Upper lobe of left lung (tissue), 4 donors: ENCODE data around the gene KMT2C.

Source experiments
- CTCF ChIP-seq, 6 experiments: fragments of 450-650 bp in 4 of 6; fragments of 200-600 bp in 2 of 6; sonication (generic) in 2 of 6; IDR thresholded peaks; one replicate each; pipeline ENCODE4 v1.5.1; 2016 to 2019; ENCODE audit warnings: antibody characterized with exemption in 6 of 6
- POLR2AphosphoS5 ChIP-seq, 2 donors: sonication (generic); formaldehyde crosslinking; IDR thresholded peaks; one replicate each; pipeline ENCODE4 v1.5.1; 2017; ENCODE audit warnings: antibody characterized with exemption in 2 of 2

GRCh38 chr7:152403726-152404125 lies 32.1 kb downstream of the KMT2C start:
- TF ChIP-seq CTCF (IDR thresholded peaks at IDR 0.05): no peak
- no peak for TF ChIP-seq POLR2AphosphoS5 (IDR thresholded peaks at IDR 0.05)
